Liver (tissue), 9 donors: ENCODE measurements around the gene BMP10. TPM values are rescaled to one million over a fixed set of nuclear protein-coding genes. Genes with fewer than 3 reads are reported as not detected.

ENCODE experiments used
- DNase-seq: peaks from one replicate; pipeline ENCODE4 v3.0.0-alpha.2; 2017; ENCODE audit warnings: low spot score
- H3K27ac ChIP-seq, 2 donors: one replicate each; pipeline ENCODE4 v1.7.0; 2013; ENCODE audit warnings: inconsistent platforms in 2 of 2, low read length in 2 of 2, control low read depth in 1 of 2, low read depth in 1 of 2, mild to moderate bottlenecking in 1 of 2
- H3K27me3 ChIP-seq, 4 donors: one replicate each; pipeline versions ENCODE4 v1.6.1 to v1.7.0; 2013; ENCODE audit warnings: low read length in 3 of 4, inconsistent platforms in 1 of 4, mild to moderate bottlenecking in 1 of 4, moderate library complexity in 1 of 4; ENCODE audit not compliant: control insufficient read depth in 4 of 4, insufficient read depth in 4 of 4
- H3K36me3 ChIP-seq, 4 donors: one replicate each; pipeline versions ENCODE4 v1.6.1 to v1.7.0; 2013; ENCODE audit warnings: low read length in 3 of 4, mild to moderate bottlenecking in 3 of 4, low read depth in 1 of 4, moderate library complexity in 1 of 4; ENCODE audit not compliant: control insufficient read depth in 4 of 4, insufficient read depth in 3 of 4
- H3K4me1 ChIP-seq, 4 donors: one replicate each; pipeline versions ENCODE4 v1.6.1 to v1.7.0; 2013; ENCODE audit warnings: low read length in 3 of 4, mild to moderate bottlenecking in 3 of 4, moderate library complexity in 1 of 4; ENCODE audit not compliant: control insufficient read depth in 4 of 4, insufficient read depth in 4 of 4
- H3K4me3 ChIP-seq, 3 donors: one replicate each; pipeline versions ENCODE4 v1.6.1 to v1.7.0; 2013; ENCODE audit warnings: low read length in 3 of 3, control low read depth in 1 of 3, low read depth in 1 of 3, mild to moderate bottlenecking in 1 of 3
- H3K9ac ChIP-seq, 2 donors: one replicate each; pipeline ENCODE4 v1.7.0; 2013; ENCODE audit warnings: low read length in 2 of 2, mild to moderate bottlenecking in 2 of 2, moderate library complexity in 2 of 2, control low read depth in 1 of 2, low read depth in 1 of 2
- H3K9me3 ChIP-seq, 4 donors: one replicate each; pipeline versions ENCODE4 v1.6.1 to v1.7.0; 2013; ENCODE audit warnings: low read length in 3 of 4; ENCODE audit not compliant: control insufficient read depth in 4 of 4
- ATF3 ChIP-seq: IDR thresholded peaks from 2 replicates; pipeline ENCODE4 v1.6.1; 2016; ENCODE audit warnings: antibody characterized with exemption
- CTCF ChIP-seq: fragments of 150-350 bp; IDR thresholded peaks from 2 replicates; pipeline ENCODE4 v1.5.1; 2017; ENCODE audit warnings: improper control_type of control experiment, low read depth, low read length; ENCODE audit not compliant: missing input control
- EGR1 ChIP-seq, 2 donors: IDR thresholded peaks; 2 replicates each; pipeline ENCODE4 v1.6.1; 2016 to 2018; ENCODE audit warnings: antibody characterized with exemption in 2 of 2, low read depth in 2 of 2
- FOXA1 ChIP-seq: IDR thresholded peaks from 2 replicates; pipeline ENCODE4 v1.6.1; 2016; ENCODE audit warnings: antibody characterized with exemption
- FOXA2 ChIP-seq: IDR thresholded peaks from 2 replicates; pipeline ENCODE4 v1.6.1; 2016; ENCODE audit warnings: antibody characterized with exemption
- GABPA ChIP-seq, 2 donors: IDR thresholded peaks in 1 of 2; conservative IDR thresholded peaks in 1 of 2; 2 replicates each; pipeline ENCODE4 v1.6.1; 2016; ENCODE audit warnings: antibody characterized with exemption in 2 of 2, mild to moderate bottlenecking in 1 of 2, moderate library complexity in 1 of 2
- HNF4A ChIP-seq, 2 donors: conservative IDR thresholded peaks; 2 replicates each; pipeline ENCODE4 v1.6.1; 2016; ENCODE audit warnings: antibody characterized with exemption in 2 of 2, mild to moderate bottlenecking in 2 of 2
- HNF4G ChIP-seq: IDR thresholded peaks from 2 replicates; pipeline ENCODE4 v1.6.1; 2016; ENCODE audit warnings: antibody characterized with exemption
- JUND ChIP-seq, 2 donors: IDR thresholded peaks; 2 replicates each; pipeline ENCODE4 v1.6.1; 2016; ENCODE audit warnings: antibody characterized with exemption in 2 of 2
- MAX ChIP-seq: IDR thresholded peaks from 2 replicates; pipeline ENCODE4 v1.6.1; 2016; ENCODE audit warnings: antibody characterized with exemption
- NR2F2 ChIP-seq: IDR thresholded peaks from 2 replicates; pipeline ENCODE4 v1.6.1; 2016; ENCODE audit warnings: antibody characterized with exemption
- RAD21 ChIP-seq, 2 donors: IDR thresholded peaks; 2 replicates each; pipeline ENCODE4 v1.6.1; 2016; ENCODE audit warnings: antibody characterized with exemption in 2 of 2, mild to moderate bottlenecking in 2 of 2
- REST ChIP-seq: IDR thresholded peaks from 2 replicates; pipeline ENCODE4 v1.6.1; 2016; ENCODE audit warnings: antibody characterized with exemption, mild to moderate bottlenecking
- RXRA ChIP-seq, 2 donors: IDR thresholded peaks; 2 replicates each; pipeline ENCODE4 v1.6.1; 2017 to 2018; ENCODE audit warnings: antibody characterized with exemption in 2 of 2, mild to moderate bottlenecking in 1 of 2
- SP1 ChIP-seq: IDR thresholded peaks from 2 replicates; pipeline ENCODE4 v1.6.1; 2018; ENCODE audit warnings: antibody characterized with exemption, mild to moderate bottlenecking
- YY1 ChIP-seq: IDR thresholded peaks from 2 replicates; pipeline ENCODE4 v1.6.1; 2016; ENCODE audit warnings: antibody characterized with exemption, mild to moderate bottlenecking
- WGBS: extraction: QIAGEN DNeasy Blood & Tissue Kit; methylation state at CpG from one replicate; pipeline ENCODE4 v1.1.7; 2013; 5-methylcytosine and 5-hydroxymethylcytosine counted together
- polyA plus RNA-seq, 2 donors: library from polyadenylated mRNA; stranded (reverse) in 1 of 2; unstranded in 1 of 2; fragments of 200-250 nt in 1 of 2; fragments of >200 nt in 1 of 2; fragmentation: Nextera tagmentation in 1 of 2; extraction: Ambion mirVana in 1 of 2; gene quantifications; one replicate each; pipeline versions ENCODE4 v1.2.1 to v1.2.3, GENCODE V29; 2013 to 2015
- total RNA-seq, 2 donors: library from RNA; depleted of rRNA; stranded (reverse); fragments of >200 nt; gene quantifications; one replicate each; pipeline ENCODE4 v1.2.3, GENCODE V29; 2014
- donor health status: healthy.
- donor health status: healthy.
- donor health status: healthy.
- donor health status: healthy.
- donor health status: healthy.

BMP10 gene
- total and polyA plus RNA-seq, 4 donors, result 0.39 to 10.0 (median 8.7) TPM

GRCh38 chr2:68870215-68870614 is 982 bp downstream of the BMP10 start:
- 71% methylated on average over 2 of the region's 2 CpGs for WGBS
- H3K36me3 ChIP-seq, result no peaks in the 10 kb centered on the region
- DNase-seq, result no peak
- no peak overlapping the region for H3K4me3 ChIP-seq
- H3K27me3 ChIP-seq, result no peaks in the 10 kb centered on the region
- no peak overlapping the region for H3K27ac ChIP-seq
- H3K9ac ChIP-seq, result no peak overlapping the region
- peaks cover 0 to 5% (median 0%) of the 10 kb centered on the region in 4 donors for H3K4me1 ChIP-seq
- H3K9me3 ChIP-seq, result no peaks in the 10 kb centered on the region
- TF ChIP-seq FOXA2 (no peak), YY1 (no peak), NR2F2 (no peak), JUND (IDR thresholded peaks at IDR 0.05) (no peak), EGR1 (IDR thresholded peaks at IDR 0.05; ENCODE audit: low read depth in 2 of 2) (no peak), ATF3 (no peak), GABPA (IDR thresholded peaks at IDR 0.05 in 1 of 2, conservative IDR thresholded peaks at IDR 0.05 in 1 of 2) (no peak), HNF4G (no peak), SP1 (no peak), REST (no peak), MAX (no peak), HNF4A (conservative IDR thresholded peaks at IDR 0.05) (no peak), RAD21 (IDR thresholded peaks at IDR 0.05) (no peak), CTCF (no peak), RXRA (IDR thresholded peaks at IDR 0.05) (no peak), FOXA1 (no peak)

- H3K9ac ChIP-seq, result no peak overlapping the region
- peaks cover 0 to 5% (median 0%) of the 10 kb centered on the region in 4 donors for H3K4me1 ChIP-seq
- H3K27ac ChIP-seq, result no peak overlapping the region
- no peak overlapping the region for H3K4me3 ChIP-seq
- H3K27me3 ChIP-seq, result no peaks in the 10 kb centered on the region
- DNase-seq, result no peak
- TF ChIP-seq FOXA2 (no peak), EGR1 (IDR thresholded peaks at IDR 0.05; ENCODE audit: low read depth in 2 of 2) (no peak), JUND (IDR thresholded peaks at IDR 0.05) (no peak), SP1 (no peak), FOXA1 (no peak), RAD21 (IDR thresholded peaks at IDR 0.05) (no peak), HNF4A (conservative IDR thresholded peaks at IDR 0.05) (no peak), YY1 (no peak)
- no peaks in the 10 kb centered on the region for H3K36me3 ChIP-seq
- H3K9me3 ChIP-seq, result no peaks in the 10 kb centered on the region
Observed at GRCh38 chr2:68865108-68865507, 6.1 kb downstream of the BMP10 start.
